Suprapubic skin (tissue), 3 donors: ENCODE data around the gene GIMAP7.

Experiments
- POLR2AphosphoS5 ChIP-seq, 3 donors: sonication (generic); formaldehyde crosslinking; IDR thresholded peaks; one replicate each; pipeline ENCODE4 v1.6.1; 2017; ENCODE audit warnings: antibody characterized with exemption in 3 of 3
- TF ChIP-seq, protein P1 (sequence below), 2 donors: fragments of 200-600 bp in 1 of 2; fragments of 450-650 bp in 1 of 2; sonication (generic) in 1 of 2; IDR thresholded peaks; one replicate each; pipeline ENCODE4 v1.5.1; 2016 to 2019; ENCODE audit warnings: antibody characterized with exemption in 2 of 2, mild to moderate bottlenecking in 1 of 2, moderate library complexity in 1 of 2

DNA sequence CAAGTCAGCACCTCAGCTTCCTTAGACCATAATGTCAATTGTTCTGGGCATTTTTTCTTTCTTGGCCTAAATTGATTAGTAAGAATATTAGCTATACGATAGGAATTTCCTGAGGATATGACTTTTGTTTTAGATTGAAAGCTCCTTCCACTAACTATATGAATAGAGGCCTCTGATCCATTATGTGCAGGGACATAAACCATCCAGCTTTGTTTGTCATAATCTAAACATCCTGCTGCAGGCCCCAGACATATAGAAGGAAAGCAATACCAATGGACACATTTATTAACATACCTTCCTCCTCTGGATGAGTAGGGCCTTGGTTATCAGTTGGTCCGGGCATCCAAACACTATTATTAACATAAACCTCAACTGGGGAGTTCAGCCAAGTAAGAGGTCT lies 48.2 kb downstream of the GIMAP7 start:
- TF ChIP-seq, protein P1, sequence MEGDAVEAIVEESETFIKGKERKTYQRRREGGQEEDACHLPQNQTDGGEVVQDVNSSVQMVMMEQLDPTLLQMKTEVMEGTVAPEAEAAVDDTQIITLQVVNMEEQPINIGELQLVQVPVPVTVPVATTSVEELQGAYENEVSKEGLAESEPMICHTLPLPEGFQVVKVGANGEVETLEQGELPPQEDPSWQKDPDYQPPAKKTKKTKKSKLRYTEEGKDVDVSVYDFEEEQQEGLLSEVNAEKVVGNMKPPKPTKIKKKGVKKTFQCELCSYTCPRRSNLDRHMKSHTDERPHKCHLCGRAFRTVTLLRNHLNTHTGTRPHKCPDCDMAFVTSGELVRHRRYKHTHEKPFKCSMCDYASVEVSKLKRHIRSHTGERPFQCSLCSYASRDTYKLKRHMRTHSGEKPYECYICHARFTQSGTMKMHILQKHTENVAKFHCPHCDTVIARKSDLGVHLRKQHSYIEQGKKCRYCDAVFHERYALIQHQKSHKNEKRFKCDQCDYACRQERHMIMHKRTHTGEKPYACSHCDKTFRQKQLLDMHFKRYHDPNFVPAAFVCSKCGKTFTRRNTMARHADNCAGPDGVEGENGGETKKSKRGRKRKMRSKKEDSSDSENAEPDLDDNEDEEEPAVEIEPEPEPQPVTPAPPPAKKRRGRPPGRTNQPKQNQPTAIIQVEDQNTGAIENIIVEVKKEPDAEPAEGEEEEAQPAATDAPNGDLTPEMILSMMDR (IDR thresholded peaks at IDR 0.05) = no peak
- no peak for TF ChIP-seq POLR2AphosphoS5 (IDR thresholded peaks at IDR 0.05)
